Gastroesophageal sphincter (tissue), 4 donors: ENCODE data around the gene NKX2-2. TPM values are rescaled to one million over a fixed set of nuclear protein-coding genes. Genes with fewer than 3 reads are reported as not detected.
"Not testable (repeated sequence)": the region's sequence is repeated elsewhere in the genome, so short reads cannot be mapped to it uniquely, and the experiment has no call there.

ENCODE experiments used
- ATAC-seq: fragments of 150-250 bp; one replicate; pipeline ENCODE4 v1.9.1; 2016; ENCODE audit warnings: mild to moderate bottlenecking, moderate library complexity
- H3K27ac ChIP-seq, 4 donors: fragments of 200-600 bp; sonication (generic) in 3 of 4; 1 replicate in 3 of 4; 2 replicates in 1 of 4; pipeline ENCODE4 v1.5.1; 2016 to 2019
- H3K27me3 ChIP-seq: fragments of 200-600 bp; sonication (generic); one replicate; pipeline ENCODE4 v1.5.1; 2019
- H3K36me3 ChIP-seq, 2 donors: fragments of 200-600 bp; sonication (generic); one replicate each; pipeline ENCODE4 v1.5.1; 2019; ENCODE audit warnings: control low read depth in 1 of 2
- H3K4me1 ChIP-seq, 3 donors: fragments of 200-600 bp; sonication (generic); 1 replicate in 2 of 3; 2 replicates in 1 of 3; pipeline ENCODE4 v1.5.1; 2016 to 2019; ENCODE audit warnings: control low read depth in 2 of 3
- H3K4me3 ChIP-seq, 2 donors: fragments of 200-600 bp; sonication (generic); one replicate each; pipeline ENCODE4 v1.5.1; 2019; ENCODE audit warnings: mild to moderate bottlenecking in 1 of 2, moderate library complexity in 1 of 2
- H3K9me3 ChIP-seq, 3 donors: fragments of 200-600 bp; sonication (generic); one replicate each; pipeline ENCODE4 v1.5.1; 2017 to 2019; ENCODE audit warnings: control low read depth in 2 of 3
- EP300 ChIP-seq: sonication (generic); formaldehyde crosslinking; IDR thresholded peaks from one replicate; pipeline ENCODE4 v1.6.1; 2017; ENCODE audit warnings: antibody characterized with exemption, mild to moderate bottlenecking
- POLR2A ChIP-seq, 2 donors: fragments of 450-650 bp; IDR thresholded peaks; one replicate each; pipeline ENCODE4 v1.6.1; 2017; ENCODE audit warnings: antibody characterized with exemption in 2 of 2, mild to moderate bottlenecking in 2 of 2, moderate library complexity in 1 of 2
- POLR2AphosphoS5 ChIP-seq: sonication (generic); formaldehyde crosslinking; IDR thresholded peaks from one replicate; pipeline ENCODE4 v1.6.1; 2017; ENCODE audit warnings: antibody characterized with exemption
- WGBS, 2 donors: methylation state at CpG; one replicate each; pipeline ENCODE4 v1.1.5; 2018; ENCODE audit warnings: low coverage in 1 of 2; 5-methylcytosine and 5-hydroxymethylcytosine counted together
- total RNA-seq, 4 donors: library from RNA; depleted of rRNA; stranded (reverse); fragments of >200 nt; gene quantifications; one replicate each; pipeline ENCODE4 v1.1.0, GENCODE V29; 2016
- TF ChIP-seq, protein P1 (sequence below), 4 experiments: fragments of 200-600 bp in 2 of 4; fragments of 450-650 bp in 2 of 4; sonication (generic) in 1 of 4; IDR thresholded peaks; one replicate each; pipeline ENCODE4 v1.5.1; 2017 to 2019; ENCODE audit warnings: antibody characterized with exemption in 4 of 4, mild to moderate bottlenecking in 2 of 4, moderate library complexity in 2 of 4

NKX2-2 gene
- total RNA-seq, 4 donors from 2014 or later, result not detected

DNA sequence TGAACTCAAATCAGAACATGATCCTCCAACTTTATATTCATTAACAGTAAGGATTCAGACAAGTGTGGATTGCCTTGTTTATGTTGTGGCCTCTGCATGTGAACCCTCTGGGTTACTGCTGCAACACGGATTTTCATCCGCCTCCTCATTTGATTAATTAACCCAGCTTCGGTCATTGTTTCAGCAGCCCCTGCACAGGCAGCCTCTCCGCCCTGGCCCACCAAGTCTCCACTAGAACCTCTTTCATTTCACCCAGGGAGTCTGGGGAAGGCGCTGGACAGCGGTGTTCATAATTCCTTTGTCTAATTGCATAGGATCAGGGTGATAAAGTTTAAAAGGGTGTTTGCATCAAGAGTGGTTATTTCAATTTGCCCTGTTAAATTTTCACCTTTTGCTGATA, 15.7 kb downstream of the NKX2-2 start:
- no peaks in the 10 kb centered on the region for H3K9me3 ChIP-seq
- TF ChIP-seq POLR2AphosphoS5, result no peak
- TF ChIP-seq EP300, result no peak
- TF ChIP-seq POLR2A (IDR thresholded peaks at IDR 0.05), result no peak
- TF ChIP-seq, protein P1, sequence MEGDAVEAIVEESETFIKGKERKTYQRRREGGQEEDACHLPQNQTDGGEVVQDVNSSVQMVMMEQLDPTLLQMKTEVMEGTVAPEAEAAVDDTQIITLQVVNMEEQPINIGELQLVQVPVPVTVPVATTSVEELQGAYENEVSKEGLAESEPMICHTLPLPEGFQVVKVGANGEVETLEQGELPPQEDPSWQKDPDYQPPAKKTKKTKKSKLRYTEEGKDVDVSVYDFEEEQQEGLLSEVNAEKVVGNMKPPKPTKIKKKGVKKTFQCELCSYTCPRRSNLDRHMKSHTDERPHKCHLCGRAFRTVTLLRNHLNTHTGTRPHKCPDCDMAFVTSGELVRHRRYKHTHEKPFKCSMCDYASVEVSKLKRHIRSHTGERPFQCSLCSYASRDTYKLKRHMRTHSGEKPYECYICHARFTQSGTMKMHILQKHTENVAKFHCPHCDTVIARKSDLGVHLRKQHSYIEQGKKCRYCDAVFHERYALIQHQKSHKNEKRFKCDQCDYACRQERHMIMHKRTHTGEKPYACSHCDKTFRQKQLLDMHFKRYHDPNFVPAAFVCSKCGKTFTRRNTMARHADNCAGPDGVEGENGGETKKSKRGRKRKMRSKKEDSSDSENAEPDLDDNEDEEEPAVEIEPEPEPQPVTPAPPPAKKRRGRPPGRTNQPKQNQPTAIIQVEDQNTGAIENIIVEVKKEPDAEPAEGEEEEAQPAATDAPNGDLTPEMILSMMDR (IDR thresholded peaks at IDR 0.05), result no peak
- no peaks in the 10 kb centered on the region for H3K4me1 ChIP-seq
- no peak overlapping the region for H3K27ac ChIP-seq
- H3K4me3 ChIP-seq, result no peak overlapping the region
- 38 to 40% methylated on average over 2 to 6 of the region's 6 CpGs for WGBS, 2 donors
- H3K27me3 ChIP-seq, result peaks cover 55% of the 10 kb centered on the region
- no peaks in the 10 kb centered on the region for H3K36me3 ChIP-seq
- ATAC-seq, result no peak

DNA sequence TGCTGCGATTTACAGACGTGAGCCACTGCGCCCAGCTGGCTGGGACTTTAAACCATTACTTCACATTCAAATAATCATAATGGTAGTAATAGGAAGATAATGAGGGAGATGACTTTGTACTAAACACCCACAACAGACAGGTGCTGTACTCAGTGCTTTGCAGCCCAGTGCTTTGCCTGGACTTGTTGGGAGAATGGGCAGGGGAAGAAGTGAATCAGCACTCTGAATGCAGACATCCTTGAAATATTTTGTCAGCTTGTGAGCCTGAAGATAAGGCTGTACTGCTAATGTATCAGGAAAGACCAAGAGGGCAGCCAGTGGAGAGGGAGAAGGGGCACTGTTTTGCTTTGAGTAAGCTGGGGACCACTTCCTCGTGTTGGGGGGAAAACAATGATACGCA, 17.4 kb downstream of the NKX2-2 start:
- TF ChIP-seq EP300 (no peak), POLR2A (IDR thresholded peaks at IDR 0.05) (no peak), POLR2AphosphoS5 (no peak)
- TF ChIP-seq, protein P1 (IDR thresholded peaks at IDR 0.05), result no peak
- no peaks in the 10 kb centered on the region for H3K36me3 ChIP-seq
- H3K9me3 ChIP-seq, result no peaks in the 10 kb centered on the region
- H3K4me3 ChIP-seq, result no peak overlapping the region
- no peak for ATAC-seq
- WGBS, 2 donors, result 50 to 51% methylated on average over 1 to 4 of the region's 5 CpGs
- H3K27me3 ChIP-seq, result peaks cover 49% of the 10 kb centered on the region
- no peaks in the 10 kb centered on the region for H3K4me1 ChIP-seq
- no peak overlapping the region for H3K27ac ChIP-seq

DNA sequence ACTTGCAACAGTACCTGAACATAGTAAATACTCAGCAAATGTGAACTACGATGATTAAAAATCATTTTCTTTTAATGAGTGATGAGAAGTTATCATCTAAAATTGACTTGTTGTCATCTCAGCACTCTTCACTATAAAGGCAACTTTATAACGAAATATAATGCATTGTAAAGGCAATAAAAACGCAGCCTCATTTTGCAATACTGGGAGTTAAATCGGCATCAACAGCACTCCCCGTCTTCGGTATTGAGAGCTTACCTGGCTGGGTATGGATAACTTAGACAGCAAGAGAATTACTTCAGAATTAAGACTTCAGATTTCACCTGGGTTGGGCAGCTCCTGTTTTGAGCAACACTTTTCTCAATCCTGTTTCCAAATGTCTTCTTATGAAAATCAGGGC, 20.8 kb downstream of the NKX2-2 start:
- ATAC-seq, result no peak
- TF ChIP-seq, protein P1 (IDR thresholded peaks at IDR 0.05), result no peak
- no peak for TF ChIP-seq POLR2AphosphoS5
- TF ChIP-seq POLR2A (IDR thresholded peaks at IDR 0.05), result no peak
- no peak for TF ChIP-seq EP300
- 79 to 93% methylated on average over 6 of the region's 6 CpGs for WGBS, 2 donors
- peaks cover 26% of the 10 kb centered on the region for H3K27me3 ChIP-seq
- H3K9me3 ChIP-seq, result no peaks in the 10 kb centered on the region
- H3K36me3 ChIP-seq, result no peaks in the 10 kb centered on the region
- H3K27ac ChIP-seq, result no peak overlapping the region
- H3K4me1 ChIP-seq, result no peaks in the 10 kb centered on the region
- no peak overlapping the region for H3K4me3 ChIP-seq

DNA sequence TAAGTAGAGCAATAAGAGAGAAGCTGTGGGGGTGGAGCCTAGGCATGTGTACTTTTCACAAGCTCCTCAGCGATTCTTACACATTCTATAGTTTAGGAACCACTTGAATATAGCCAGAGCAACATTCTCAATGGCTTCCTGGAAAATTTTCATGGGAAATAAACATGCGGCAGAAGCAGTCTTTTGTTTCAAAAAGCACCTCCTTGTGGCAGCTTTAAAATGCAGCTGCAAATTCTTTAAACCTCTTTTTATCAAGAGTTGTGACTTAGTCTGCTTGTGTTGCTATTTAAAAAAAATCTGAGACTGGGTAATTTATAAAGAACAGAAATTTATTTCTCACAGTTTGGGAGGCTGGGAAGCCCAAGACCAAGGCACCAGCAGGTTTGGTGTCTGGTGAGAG, 23.8 kb downstream of the NKX2-2 start:
- ATAC-seq, result no peak
- Histone ChIP-seq H3K27ac (no peak overlapping the region), H3K4me1 (no peaks in the 10 kb centered on the region), H3K4me3 (no peak overlapping the region), H3K9me3 (peaks cover 0 to 14% (median 0%) of the 10 kb centered on the region in 3 donors), H3K27me3 (peaks cover 32% of the 10 kb centered on the region), H3K36me3 (no peaks in the 10 kb centered on the region)
- WGBS, 2 donors, result 22 to 31% methylated on average over 2 of the region's 2 CpGs
- TF ChIP-seq, protein P1 (IDR thresholded peaks at IDR 0.05), result no peak
- no peak for TF ChIP-seq POLR2AphosphoS5

DNA sequence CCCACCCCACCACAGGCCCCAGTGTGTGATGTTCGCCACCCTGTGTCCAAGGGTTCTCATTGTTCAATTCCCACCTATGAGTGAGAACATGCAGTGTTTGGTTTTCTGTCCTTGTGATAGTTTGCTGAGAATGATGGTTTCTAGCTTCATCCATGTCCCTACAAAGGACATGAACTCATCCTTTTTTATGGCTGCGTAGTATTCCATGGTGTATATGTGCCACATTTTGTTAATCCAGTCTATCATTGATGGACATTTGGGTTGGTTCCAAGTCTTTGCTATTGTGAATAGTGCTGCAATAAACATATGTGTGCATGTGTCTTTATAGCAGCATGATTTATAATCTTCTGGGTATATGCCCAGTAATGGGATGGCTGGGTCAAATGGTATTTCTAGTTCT, 33.7 kb downstream of the NKX2-2 start:
- peaks cover 19% of the 10 kb centered on the region for H3K27me3 ChIP-seq
- H3K36me3 ChIP-seq, H3K9me3 ChIP-seq, H3K4me3 ChIP-seq, ATAC-seq, H3K4me1 ChIP-seq, H3K27ac ChIP-seq: not testable (repeated sequence)
- WGBS, 2 donors, result 100% methylated on average over 1 of the region's 2 CpGs; no CpG with 5 or more reads in 1 of the 2 donors

DNA sequence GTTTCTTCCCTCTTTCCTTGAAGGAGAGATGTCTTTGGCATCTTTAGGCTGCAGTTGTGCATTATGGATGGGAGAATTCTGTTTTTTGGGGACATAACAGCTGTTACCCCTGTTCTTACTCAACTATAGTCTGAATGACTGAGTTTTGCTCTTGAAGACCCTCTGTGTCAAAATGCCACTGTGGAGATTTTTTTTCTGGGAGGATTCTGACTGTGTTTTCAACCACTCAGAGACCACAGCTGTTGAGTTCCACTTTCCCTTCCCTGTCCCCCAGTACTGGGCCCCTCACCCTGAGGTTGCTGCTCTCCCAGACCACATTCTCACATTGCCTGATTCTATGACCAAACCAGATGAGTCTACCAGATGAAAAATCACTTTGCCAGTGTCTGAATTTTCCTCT, 48.1 kb downstream of the NKX2-2 start:
- peaks cover 1% of the 10 kb centered on the region for H3K27me3 ChIP-seq
- H3K4me1 ChIP-seq, result no peaks in the 10 kb centered on the region
- no peak for ATAC-seq
- TF ChIP-seq POLR2A (IDR thresholded peaks at IDR 0.05) (no peak), POLR2AphosphoS5 (no peak), EP300 (no peak)
- TF ChIP-seq, protein P1 (IDR thresholded peaks at IDR 0.05), result no peak
- H3K9me3 ChIP-seq, result peaks cover 0 to 18% (median 0%) of the 10 kb centered on the region in 3 donors
- no peaks in the 10 kb centered on the region for H3K36me3 ChIP-seq
- no peak overlapping the region for H3K4me3 ChIP-seq
- H3K27ac ChIP-seq, result no peak overlapping the region
